ENCODE measurements around the gene WDR31.
"Not testable (repeated sequence)": the region's sequence is repeated elsewhere in the genome, so short reads cannot be mapped to it uniquely, and the experiment has no call there.

WDR31 gene

GRCh38 chr9:113298311-113298710, 41.8 kb downstream of the WDR31 start:
- no peak for DNase-seq (ENCODE audit: low read depth)

- no peak for DNase-seq (ENCODE audit: low read depth)
These were observed 43.1 kb downstream of the WDR31 start for GRCh38 chr9:113296796-113297558.

GRCh38 chr9:113296247-113296646, 43.8 kb downstream of the WDR31 start:
- not testable (repeated sequence) for DNase-seq (ENCODE audit: low read depth)

- DNase-seq (ENCODE audit: low read depth) = no peak
These were observed 46.7 kb downstream of the WDR31 start for GRCh38 chr9:113293285-113293878.

- DNase-seq (ENCODE audit: low read depth) = no peak
These were observed 49.9 kb downstream of the WDR31 start for GRCh38 chr9:113290052-113290607.

- no peak for DNase-seq (ENCODE audit: low read depth)
These were observed 51.0 kb downstream of the WDR31 start for GRCh38 chr9:113289091-113289490.

- DNase-seq (ENCODE audit: low read depth) = no peak
These were observed 58.7 kb downstream of the WDR31 start for GRCh38 chr9:113281356-113281755.

- no peak for DNase-seq (ENCODE audit: low read depth)
These were observed 61.2 kb downstream of the WDR31 start for GRCh38 chr9:113278840-113279239.

GRCh38 chr9:113275157-113276131, 64.6 kb downstream of the WDR31 start, which contains the start of the genes CDC26 and PRPF4:
Gene CDC26 (minus strand): TSS chr9:113275572. CDS start chr9:113272507, 3,065 bp downstream.
Gene PRPF4 (plus strand): TSS chr9:113275658. CDS start chr9:113275744, 86 bp downstream.
- DNase-seq (ENCODE audit: low read depth) = peak; percentile 95

GRCh38 chr9:113274474-113275156, 65.5 kb downstream of the WDR31 start:
- DNase-seq (ENCODE audit: low read depth) = no peak

- DNase-seq (ENCODE audit: low read depth) = no peak
These were observed 70.2 kb downstream of the WDR31 start for GRCh38 chr9:113269871-113270270.

- DNase-seq (ENCODE audit: low read depth) = no peak
These were observed 70.7 kb downstream of the WDR31 start for GRCh38 chr9:113269355-113269754.

GRCh38 chr9:113267911-113268566, 72.0 kb downstream of the WDR31 start:
- DNase-seq (ENCODE audit: low read depth) = no peak

- no peak for DNase-seq (ENCODE audit: low read depth)
These were observed 73.9 kb downstream of the WDR31 start for GRCh38 chr9:113266174-113266573.

Measured in activated T-cell treated with anti-CD3 and anti-CD28 coated beads for 48 hours (primary cell).